ENCODE data around the gene TMEM263. TPM values are rescaled to one million over a fixed set of nuclear protein-coding genes. Genes with fewer than 3 reads are reported as not detected.

Gene TMEM263
- total and polyA plus RNA-seq, 9 of the 15 experiments (the other 6 are each of a cell fraction or from before 2014, with no cell fraction given): 12.6 to 36.7 (median 24.4) TPM

- TF ChIP-seq, protein P1, sequence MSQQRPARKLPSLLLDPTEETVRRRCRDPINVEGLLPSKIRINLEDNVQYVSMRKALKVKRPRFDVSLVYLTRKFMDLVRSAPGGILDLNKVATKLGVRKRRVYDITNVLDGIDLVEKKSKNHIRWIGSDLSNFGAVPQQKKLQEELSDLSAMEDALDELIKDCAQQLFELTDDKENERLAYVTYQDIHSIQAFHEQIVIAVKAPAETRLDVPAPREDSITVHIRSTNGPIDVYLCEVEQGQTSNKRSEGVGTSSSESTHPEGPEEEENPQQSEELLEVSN (IDR thresholded peaks at IDR 0.05; ENCODE audit: borderline replicate concordance in 1 of 2, extremely low read depth in 1 of 2, insufficient read depth in 1 of 2, insufficient read length in 1 of 2, low read depth in 1 of 2, low read length in 1 of 2, poor library complexity in 1 of 2, severe bottlenecking in 1 of 2): peak; percentile 89 to 91
- no peak for TF ChIP-seq GABPB2 (CRISPR knock-in tag; conservative IDR thresholded peaks at IDR 0.05)
- no peak for TF ChIP-seq CEBPB (tag; IDR thresholded peaks at IDR 0.05)
- TF ChIP-seq SIN3B (IDR thresholded peaks at IDR 0.05; ENCODE audit: low read depth): peak; percentile 53; the same call in 1 of the 2 replicates
- peak; percentile 73 for TF ChIP-seq CREB1 (IDR thresholded peaks at IDR 0.05)
- 0 out of 2 replicates have a peak, but pooled peaks have one; percentile 9 for TF ChIP-seq CREB1 (CRISPR knock-in tag; IDR thresholded peaks at IDR 0.05)
- no peak; the same call in 1 of the 2 replicates for TF ChIP-seq NR3C1 (CRISPR knock-in tag; IDR thresholded peaks at IDR 0.05)
- TF ChIP-seq DPF2 (IDR thresholded peaks at IDR 0.05): no peak
- TF ChIP-seq POLR2H (tag; IDR thresholded peaks at IDR 0.05; ENCODE audit: low read depth): peak; percentile 82
- no peak for TF ChIP-seq SMAD3 (CRISPR knock-in tag; conservative IDR thresholded peaks at IDR 0.05)
- TF ChIP-seq SMARCB1 (IDR thresholded peaks at IDR 0.05; ENCODE audit: insufficient read length, low read depth): no peak
- TF ChIP-seq ZNF436 (CRISPR knock-in tag; IDR thresholded peaks at IDR 0.05): no peak
- 0 out of 2 replicates have a peak, but pooled peaks have one; percentile 4 for TF ChIP-seq ZNF511 (CRISPR knock-in tag; IDR thresholded peaks at IDR 0.05)
- no peak for TF ChIP-seq ZNF239 (CRISPR knock-in tag; IDR thresholded peaks at IDR 0.05)
- no peak for TF ChIP-seq FOXA3 (CRISPR knock-in tag; conservative IDR thresholded peaks at IDR 0.05 in 1 of 2, IDR thresholded peaks at IDR 0.05 in 1 of 2)
- peak; percentile 64; the same call in 1 of the 2 replicates for TF ChIP-seq SMAD4 (CRISPR knock-in tag; conservative IDR thresholded peaks at IDR 0.05)
- no peak for TF ChIP-seq CAMTA2 (CRISPR knock-in tag; conservative IDR thresholded peaks at IDR 0.05)
- no peak for TF ChIP-seq HLTF (IDR thresholded peaks at IDR 0.05)
- no peak for TF ChIP-seq ERF (CRISPR knock-in tag; IDR thresholded peaks at IDR 0.05)
- TF ChIP-seq, protein P2, sequence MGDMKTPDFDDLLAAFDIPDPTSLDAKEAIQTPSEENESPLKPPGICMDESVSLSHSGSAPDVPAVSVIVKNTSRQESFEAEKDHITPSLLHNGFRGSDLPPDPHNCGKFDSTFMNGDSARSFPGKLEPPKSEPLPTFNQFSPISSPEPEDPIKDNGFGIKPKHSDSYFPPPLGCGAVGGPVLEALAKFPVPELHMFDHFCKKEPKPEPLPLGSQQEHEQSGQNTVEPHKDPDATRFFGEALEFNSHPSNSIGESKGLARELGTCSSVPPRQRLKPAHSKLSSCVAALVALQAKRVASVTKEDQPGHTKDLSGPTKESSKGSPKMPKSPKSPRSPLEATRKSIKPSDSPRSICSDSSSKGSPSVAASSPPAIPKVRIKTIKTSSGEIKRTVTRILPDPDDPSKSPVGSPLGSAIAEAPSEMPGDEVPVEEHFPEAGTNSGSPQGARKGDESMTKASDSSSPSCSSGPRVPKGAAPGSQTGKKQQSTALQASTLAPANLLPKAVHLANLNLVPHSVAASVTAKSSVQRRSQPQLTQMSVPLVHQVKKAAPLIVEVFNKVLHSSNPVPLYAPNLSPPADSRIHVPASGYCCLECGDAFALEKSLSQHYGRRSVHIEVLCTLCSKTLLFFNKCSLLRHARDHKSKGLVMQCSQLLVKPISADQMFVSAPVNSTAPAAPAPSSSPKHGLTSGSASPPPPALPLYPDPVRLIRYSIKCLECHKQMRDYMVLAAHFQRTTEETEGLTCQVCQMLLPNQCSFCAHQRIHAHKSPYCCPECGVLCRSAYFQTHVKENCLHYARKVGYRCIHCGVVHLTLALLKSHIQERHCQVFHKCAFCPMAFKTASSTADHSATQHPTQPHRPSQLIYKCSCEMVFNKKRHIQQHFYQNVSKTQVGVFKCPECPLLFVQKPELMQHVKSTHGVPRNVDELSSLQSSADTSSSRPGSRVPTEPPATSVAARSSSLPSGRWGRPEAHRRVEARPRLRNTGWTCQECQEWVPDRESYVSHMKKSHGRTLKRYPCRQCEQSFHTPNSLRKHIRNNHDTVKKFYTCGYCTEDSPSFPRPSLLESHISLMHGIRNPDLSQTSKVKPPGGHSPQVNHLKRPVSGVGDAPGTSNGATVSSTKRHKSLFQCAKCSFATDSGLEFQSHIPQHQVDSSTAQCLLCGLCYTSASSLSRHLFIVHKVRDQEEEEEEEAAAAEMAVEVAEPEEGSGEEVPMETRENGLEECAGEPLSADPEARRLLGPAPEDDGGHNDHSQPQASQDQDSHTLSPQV (IDR thresholded peaks at IDR 0.05): no peak; the same call in 1 of the 2 replicates
- no peak for TF ChIP-seq TCFL5 (CRISPR knock-in tag; conservative IDR thresholded peaks at IDR 0.05)
- TF ChIP-seq MEIS2 (IDR thresholded peaks at IDR 0.05; ENCODE audit: partially characterized antibody): peak; percentile 68
- TF ChIP-seq RAD51 (IDR thresholded peaks at IDR 0.05; ENCODE audit: borderline replicate concordance, low read depth): no peak
- peak; percentile 71 for TF ChIP-seq MYBL2 (IDR thresholded peaks at IDR 0.05; ENCODE audit: low read depth)
- TF ChIP-seq MYBL2 (CRISPR knock-in tag; IDR thresholded peaks at IDR 0.05; ENCODE audit: borderline replicate concordance): no peak
Measured at GRCh38 chr12:106955377-106956047, at the start of gene TMEM263 (continued).
